Activated CD8-positive, alpha-beta memory T cell treated with anti-CD3 and anti-CD28 coated beads for 48 hours (primary cell): Measurements from ENCODE around the gene DNAJC13.
"Not testable (repeated sequence)": the region's sequence is repeated elsewhere in the genome, so short reads cannot be mapped to it uniquely, and the experiment has no call there.

Experiments
- DNase-seq, 3 experiments: peaks; one replicate each; pipeline ENCODE4 v3.0.0-alpha.2; 2020; ENCODE audit warnings: low read depth in 2 of 3, low spot score in 2 of 3

Gene DNAJC13, protein sequence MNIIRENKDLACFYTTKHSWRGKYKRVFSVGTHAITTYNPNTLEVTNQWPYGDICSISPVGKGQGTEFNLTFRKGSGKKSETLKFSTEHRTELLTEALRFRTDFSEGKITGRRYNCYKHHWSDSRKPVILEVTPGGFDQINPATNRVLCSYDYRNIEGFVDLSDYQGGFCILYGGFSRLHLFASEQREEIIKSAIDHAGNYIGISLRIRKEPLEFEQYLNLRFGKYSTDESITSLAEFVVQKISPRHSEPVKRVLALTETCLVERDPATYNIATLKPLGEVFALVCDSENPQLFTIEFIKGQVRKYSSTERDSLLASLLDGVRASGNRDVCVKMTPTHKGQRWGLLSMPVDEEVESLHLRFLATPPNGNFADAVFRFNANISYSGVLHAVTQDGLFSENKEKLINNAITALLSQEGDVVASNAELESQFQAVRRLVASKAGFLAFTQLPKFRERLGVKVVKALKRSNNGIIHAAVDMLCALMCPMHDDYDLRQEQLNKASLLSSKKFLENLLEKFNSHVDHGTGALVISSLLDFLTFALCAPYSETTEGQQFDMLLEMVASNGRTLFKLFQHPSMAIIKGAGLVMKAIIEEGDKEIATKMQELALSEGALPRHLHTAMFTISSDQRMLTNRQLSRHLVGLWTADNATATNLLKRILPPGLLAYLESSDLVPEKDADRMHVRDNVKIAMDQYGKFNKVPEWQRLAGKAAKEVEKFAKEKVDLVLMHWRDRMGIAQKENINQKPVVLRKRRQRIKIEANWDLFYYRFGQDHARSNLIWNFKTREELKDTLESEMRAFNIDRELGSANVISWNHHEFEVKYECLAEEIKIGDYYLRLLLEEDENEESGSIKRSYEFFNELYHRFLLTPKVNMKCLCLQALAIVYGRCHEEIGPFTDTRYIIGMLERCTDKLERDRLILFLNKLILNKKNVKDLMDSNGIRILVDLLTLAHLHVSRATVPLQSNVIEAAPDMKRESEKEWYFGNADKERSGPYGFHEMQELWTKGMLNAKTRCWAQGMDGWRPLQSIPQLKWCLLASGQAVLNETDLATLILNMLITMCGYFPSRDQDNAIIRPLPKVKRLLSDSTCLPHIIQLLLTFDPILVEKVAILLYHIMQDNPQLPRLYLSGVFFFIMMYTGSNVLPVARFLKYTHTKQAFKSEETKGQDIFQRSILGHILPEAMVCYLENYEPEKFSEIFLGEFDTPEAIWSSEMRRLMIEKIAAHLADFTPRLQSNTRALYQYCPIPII (N-terminal part only)

DNA sequence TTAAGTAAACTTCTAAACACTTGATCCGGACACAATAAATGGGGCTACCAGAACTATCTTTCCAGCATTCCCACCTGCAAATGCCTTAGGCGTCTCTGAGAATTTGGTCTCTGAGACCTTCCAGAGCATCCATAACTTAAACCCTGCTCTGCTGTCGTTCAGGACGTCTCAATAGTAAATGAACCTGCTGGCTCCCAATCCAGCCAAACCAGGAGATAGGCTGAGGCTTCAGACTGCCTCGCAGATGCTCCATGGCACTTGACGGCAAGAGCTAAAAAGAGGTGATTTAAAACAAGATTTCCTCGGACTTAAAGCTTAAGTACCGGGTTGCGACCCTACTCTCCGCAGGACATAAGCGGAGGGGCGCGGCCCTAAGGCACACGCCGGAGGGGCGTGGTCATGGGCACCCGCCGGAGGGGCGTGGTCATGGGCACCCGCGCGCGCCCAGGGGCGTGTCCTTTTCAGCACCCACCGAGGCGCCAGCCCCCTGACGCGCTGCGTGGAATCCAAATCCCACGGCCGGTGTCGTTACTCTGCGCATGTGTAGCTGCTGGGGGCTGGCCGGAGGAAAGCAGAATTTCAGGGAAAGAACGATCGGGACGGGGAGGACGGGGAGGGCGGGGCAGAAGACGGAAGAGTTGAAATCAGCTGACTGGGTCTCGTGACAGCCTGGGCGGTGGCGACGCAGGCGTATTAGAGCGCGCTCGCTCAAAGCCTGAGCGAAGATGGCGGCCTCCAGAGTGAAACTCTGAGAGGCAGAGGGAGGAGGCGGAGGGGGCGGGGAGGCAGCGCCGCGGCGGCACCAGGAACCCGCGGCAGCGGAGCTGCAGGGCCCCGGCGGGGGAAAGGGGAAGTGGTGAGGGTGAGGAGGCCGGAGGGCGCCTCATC is at the start of gene DNAJC13:
Gene DNAJC13, plus strand, starts transcription at position 696 of the 888 bp plus-strand sequence. CDS start 17,049 bp downstream, outside the sequence.
- peak; percentile 66 to 76 (median 70) for DNase-seq

DNA sequence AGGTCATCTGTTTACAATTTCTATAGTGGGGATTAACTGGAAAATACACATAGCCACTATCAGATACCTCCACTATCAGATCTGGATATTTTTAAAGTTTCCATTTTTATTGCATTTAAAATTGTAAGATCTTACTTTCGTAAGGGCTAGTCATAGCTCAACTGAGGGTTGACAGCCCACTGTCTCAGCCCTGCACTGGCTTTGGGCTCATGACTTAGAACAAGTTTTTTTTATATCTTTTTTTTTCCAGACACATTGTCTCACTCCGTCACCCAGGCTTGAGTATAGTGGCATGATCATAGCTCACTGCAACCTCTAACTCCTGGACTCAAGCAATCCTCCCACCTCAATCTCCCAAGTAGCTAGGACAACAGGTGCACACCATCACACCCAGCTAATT is 48.8 kb upstream of the DNAJC13 start:
- no peak for DNase-seq

DNA sequence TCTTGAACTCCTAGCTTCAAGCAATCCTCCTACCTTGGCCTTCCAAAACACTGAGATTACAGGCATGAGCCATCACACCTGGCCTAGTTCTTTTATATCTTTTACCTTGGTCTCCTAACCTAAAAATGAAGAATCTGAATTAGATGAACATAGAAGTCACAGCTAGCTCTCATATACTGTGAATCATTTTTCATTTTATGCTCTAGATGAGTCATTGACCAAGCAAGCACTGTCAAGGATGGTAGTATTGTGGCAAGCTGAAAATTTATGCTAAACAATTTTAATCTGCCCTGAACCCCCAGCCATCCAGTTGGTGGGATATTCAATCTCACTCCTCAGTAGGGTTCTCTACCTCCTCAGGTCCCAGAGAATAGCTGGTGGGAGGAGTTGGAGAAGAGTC is 48.3 kb upstream of the DNAJC13 start:
- no peak for DNase-seq

DNA sequence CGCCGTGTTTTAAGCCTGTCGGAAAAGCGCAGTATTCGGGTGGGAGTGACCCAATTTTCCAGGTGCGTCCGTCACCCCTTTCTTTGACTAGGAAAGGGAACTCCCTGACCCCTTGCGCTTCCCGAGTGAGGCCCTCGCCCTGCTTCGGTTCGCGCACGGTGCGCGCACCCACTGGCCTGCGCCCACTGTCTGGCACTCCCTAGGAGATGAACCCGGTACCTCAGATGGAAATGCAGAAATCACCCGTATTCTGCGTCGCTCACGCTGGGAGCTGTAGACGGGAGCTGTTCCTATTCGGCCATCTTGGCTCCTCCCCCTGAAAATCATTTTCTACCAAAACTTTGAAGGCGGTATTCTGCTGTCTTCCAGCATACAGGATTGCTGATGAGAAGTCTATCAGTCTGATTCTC is 40.4 kb upstream of the DNAJC13 start:
- not testable (repeated sequence) for DNase-seq

DNA sequence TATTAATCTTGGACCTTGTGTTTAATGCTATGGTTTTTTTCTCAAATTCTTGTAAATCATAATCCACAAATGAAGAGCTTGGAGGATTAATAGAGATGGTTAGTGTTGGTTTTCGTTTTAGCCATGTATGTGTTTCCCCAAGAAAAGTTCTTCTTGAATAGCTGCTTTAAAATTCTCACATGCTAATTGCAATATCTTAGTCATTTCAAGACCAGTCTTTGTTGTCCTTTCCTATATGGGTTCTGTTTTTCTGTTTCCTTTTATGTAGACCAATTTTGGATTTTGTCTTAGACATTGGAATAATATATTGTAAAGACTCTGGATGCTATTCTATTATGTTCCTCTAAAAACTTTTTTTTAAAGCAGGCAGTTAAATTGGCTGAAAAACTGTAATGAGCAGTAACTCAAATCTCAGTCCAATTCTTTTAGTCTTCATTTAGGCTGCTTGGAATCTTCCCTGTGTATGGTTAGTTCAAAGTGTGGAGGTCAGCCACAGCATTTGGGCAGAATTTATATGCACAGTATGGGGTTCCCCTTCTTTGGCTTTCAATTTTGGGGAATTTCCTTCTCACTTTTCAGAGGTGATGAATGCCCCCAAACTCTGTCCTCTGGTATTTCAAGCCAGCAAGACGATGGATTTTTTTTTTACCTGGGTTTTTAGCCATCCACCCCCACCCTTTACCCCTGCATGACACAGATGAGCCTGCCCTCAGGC is 39.1 kb upstream of the DNAJC13 start:
- DNase-seq, result no peak

DNA sequence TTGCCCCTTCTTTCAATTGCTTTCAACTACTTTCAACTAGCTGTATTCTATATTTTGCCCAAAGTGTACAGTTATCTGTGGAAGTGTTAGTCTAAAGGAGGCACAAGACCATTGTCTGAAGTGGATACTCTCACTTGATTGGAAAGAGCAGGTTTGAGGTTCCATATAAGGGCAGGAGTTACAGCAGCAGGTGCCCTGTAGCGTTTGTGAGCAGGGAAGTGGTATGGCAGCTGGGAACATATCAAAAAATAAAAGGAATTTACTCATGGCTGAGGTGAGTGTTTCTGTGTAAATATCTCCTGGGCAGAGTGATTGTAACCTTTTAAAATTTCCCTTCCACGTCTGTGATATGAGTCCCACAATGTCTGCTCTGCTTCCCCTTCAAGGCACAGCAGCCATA is 38.5 kb upstream of the DNAJC13 start:
- no peak for DNase-seq

DNA sequence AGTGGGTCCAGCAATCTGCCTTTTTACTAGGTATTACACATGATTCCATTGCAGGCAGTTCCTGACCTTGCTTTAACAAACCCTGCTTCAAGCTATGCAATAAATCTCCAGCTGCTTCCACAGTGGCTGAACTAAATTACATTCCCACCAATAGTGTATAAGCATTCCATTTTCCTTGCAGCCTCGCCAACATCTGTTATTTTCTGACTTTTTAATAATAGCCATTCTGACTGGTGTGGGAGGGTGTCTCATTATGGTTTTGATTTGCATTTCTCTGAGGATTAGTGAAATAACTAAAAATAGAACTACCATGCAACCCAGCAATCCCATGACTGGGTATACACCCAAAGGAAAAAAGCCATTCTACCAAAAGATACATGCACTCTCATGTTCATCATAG is 36.4 kb upstream of the DNAJC13 start:
- no peak for DNase-seq

DNA sequence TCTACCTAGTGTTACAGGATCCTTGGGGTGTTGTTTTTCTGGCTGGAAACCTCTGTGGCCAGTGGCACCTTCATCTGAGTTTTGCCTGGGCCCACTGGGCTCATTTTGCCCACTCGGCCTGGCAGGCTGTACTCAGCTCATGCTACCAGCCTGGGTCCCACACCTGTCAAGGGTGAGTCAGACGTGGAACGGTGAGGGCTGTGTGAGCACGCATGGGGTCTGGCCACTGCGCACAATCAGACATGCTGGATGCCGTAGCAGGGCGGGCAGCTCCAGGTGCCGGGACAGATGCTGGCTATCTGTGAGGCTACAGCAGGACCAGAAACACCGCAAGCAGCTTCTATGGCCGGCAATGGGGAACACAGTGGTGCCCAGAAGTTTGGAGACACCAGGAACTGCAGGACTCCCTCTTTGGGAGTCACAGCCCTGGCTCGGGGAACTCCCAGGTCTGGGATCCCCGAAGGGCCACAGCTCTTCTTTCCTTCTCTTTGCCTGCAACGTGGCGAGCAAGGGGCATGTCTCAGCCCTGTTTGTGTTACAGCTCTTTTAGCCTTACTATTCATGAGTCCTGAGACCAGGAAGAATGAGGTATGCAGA is 35.9 kb upstream of the DNAJC13 start:
- DNase-seq, result no peak

DNA sequence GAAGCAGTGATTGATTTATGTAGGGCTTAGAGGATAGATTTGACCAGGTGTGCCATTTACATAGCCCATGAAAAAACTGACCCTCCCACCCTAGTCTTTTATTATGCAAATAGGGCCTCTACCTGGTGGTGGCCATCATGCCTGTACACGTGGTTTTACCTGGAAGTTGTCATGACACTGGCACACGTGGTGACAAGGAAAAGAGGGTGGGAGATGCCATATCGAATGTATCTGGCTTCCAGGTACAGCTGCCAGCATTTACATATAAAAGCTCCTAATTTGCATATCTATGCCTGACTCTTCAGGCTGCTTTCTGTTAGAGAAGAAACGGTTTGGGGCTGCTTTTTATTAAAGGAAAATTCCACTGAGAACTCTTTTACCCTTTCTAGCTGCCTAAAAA is 35.0 kb upstream of the DNAJC13 start:
- no peak for DNase-seq

DNA sequence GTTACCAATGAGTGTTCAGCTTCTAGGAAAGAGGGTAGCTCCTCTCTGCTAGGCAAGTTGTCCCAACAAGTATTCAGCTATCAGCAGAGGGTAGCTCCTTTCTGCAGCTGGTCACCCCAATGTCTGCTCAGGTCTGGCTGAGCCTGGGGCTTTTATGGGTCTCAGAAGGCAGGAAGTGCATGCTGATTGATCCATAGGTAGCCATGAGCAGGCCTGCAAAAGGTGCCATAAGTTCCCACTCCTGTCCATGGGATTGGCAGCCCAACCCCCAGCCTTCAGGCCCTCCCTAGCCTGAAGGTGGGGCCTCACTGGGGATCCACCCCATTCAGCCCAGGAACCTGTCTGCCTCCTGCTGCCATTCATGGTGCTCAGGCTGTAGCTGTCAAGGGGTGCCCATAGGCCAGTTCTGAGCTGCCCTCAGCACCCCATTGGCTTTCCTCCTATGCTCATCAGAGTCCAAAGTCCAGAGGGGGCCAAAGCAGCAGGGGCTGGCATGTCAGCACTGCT is 34.6 kb upstream of the DNAJC13 start:
- DNase-seq, result no peak

DNA sequence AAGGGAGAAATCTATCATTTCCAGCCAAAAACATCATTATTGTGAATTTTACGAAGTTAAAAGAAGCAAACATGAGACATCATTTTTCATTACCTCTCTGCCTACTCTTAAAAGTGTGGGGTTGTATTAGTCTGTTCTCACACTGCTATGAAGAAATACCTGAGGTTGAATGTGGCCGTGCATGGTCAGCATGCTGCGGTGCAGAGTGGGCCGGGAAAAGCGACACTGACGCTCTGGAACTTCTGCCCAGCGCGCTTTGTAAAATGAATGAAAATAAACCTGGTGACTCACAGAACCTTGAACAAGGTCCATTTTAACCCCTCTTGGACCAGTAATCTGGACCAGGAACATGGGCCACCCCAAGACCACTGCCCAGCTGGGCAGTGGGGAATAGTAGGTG is 31.0 kb upstream of the DNAJC13 start:
- DNase-seq, result no peak

DNA sequence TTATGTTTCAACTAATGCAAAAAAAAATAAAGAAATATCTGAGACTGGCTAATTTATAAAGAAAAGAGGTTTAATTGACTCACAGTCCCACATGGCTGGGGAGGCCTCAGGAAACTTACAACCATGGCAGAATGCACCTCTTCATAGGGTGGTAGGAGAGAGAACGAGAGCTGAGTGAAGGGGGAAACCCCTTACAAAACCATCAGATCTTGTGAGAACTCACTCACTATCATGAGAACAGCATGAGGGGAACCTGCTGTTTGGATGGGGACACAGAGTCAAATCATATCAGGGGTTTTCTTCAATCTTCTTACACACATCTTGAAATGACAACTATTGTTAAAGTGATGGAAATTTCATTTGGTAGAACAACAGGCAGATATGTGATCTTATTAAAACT is 24.6 kb upstream of the DNAJC13 start:
- DNase-seq, result not testable (repeated sequence)

DNA sequence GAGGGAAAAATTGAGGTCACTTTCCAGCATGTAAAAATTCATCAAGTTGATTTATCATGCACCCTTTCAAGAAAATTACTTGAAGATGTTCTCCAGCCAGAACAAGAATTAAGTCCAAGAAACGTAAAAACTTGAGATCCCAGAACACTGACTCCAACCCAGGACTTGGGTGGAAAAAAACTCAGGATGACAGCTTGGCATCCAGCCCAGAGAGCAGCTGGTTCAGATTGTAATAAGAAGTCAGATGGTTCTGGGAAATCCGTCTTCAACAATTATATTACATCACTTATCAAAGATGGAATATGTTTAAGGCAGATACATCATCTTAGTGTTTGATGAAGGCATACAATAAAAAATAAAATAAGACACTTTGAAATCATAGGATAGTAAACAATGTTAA is 23.0 kb upstream of the DNAJC13 start:
- no peak for DNase-seq

DNA sequence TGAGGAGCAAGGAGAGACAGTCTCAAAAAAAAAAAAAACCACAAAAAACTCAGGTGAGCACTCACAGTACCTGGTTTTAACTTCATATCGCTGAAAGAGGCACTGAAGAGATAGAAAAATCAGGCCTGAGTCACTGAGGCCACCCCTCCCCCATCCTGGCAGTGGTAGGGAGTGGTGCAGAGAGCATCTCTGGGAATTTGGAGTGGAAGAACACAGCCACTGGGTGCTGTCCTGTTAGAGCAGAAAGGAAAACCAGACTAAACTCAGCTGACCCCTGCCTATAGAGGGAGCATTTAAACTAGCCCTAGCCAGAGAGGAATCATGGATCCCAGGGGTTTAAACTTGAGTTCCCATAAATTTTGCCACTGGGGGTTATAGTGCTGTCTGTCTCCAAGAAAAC is 22.2 kb upstream of the DNAJC13 start:
- DNase-seq, result no peak

DNA sequence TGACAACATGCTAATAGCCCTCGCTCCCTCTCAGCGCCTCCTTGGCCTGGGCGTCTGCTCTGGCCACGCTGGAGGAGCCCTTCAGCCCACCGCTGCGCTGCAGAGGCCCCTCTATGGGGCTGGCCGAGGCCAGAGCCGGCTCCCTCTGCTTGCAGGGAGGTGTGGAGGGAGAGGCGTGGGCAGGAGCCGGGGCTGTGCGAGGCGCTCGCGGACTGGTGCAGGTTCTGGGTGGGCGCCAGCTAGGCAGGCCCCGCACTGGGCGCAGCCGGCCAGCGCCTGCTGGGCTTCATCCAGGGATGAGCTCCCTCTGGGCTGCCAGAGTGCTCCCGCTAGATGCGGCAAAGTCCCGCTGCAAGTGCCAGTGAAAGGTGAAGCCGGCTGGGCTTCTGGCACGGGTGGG is 21.0 kb upstream of the DNAJC13 start:
- DNase-seq, result no peak

DNA sequence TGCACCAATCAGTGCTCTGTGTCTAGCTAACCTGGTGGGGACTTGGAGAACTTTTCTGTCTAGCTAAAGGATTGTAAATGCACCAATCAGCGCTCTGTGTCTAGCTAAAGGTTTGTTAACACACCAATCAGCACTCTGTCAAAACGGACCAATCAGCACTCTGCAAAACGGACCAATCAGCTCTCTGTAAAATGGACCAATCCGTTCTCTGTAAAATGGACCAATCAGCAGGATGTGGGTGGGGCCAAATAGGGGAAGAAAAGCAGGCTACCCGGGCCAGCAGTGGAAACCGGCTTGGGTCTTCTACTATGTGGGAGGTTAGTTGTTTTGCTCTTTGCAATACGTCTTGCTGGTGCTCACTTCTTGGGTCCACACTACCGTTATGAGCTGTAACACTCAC is 20.5 kb upstream of the DNAJC13 start:
- DNase-seq, result not testable (repeated sequence)

DNA sequence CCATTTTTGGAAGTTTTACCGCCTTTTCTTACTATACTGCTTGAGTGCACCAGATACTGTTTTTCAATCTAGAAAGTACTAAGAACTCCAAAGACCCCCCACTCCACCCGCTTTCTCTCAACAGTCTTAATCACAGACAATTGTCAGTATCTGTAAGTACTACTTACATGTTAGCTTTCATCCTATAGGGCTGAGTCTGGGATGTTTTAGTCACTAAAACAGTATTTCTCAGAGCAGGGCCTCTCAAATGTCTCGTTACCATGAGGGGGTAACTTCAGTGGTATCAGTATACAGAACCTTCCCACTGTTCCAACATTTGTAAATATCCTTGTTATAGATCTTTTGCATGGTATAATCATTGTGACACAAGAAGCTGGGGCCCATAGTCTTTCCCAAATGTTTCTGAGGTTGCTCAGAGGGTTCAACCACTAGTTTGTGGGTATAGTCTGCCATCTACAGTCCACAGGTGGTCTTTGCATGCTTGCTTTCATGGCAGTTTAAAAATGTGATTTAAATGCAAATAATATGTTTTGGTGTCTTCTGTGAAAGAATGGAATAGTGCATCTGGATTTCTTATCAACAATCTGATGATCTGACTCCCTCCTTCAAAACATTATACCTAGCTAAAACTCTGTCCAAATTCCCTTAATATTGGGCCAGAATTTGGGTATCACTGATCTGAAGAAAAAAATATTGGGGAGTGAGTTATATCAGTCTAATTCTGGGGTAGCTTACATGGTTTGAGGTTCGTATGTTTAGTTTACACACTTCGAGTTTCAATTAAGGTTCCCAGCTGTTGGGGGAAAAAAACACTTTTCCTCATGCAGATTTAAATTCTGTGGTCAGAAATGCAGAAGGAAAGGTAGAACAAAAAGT is 18.0 kb upstream of the DNAJC13 start:
- no peak for DNase-seq

DNA sequence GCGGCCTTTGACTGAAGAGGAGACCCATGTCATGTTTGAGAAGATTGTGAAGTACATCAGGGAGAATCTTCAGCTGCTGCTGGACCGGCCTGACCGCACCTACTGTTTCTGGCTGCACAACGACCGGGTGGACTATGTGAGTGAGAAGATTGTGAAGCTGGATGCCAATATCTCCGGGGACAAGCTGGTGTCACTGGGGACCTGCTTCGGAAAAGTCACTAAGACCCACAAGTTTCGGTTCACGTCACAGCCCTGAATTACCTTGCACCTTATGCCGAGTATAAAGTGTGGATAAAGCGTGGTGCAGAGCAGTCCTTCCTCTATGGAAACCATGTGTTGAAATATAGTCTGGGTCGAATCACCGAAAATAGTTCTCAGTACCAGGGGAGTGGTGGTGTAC is 16.0 kb upstream of the DNAJC13 start:
- DNase-seq, result no peak
